GM12864 (cell line): ENCODE results near the gene RRP36.
A peak's percentile ranks its signal among the peaks of the same experiment; 100 is the strongest.

Experiments used
- DNase-seq: peaks from one replicate; pipeline ENCODE4 v3.0.0-alpha.2; 2011; ENCODE audit warnings: low read depth
- H3K4me3 ChIP-seq: 2 replicates; pipeline ENCODE4 v1.5.1; 2011; ENCODE audit warnings: mild to moderate bottlenecking, low read depth, low read length, control low read depth
- TF ChIP-seq, protein P1 (sequence below): IDR thresholded peaks from 2 replicates; pipeline ENCODE4 v1.5.1; 2011; ENCODE audit warnings: low read depth, mild to moderate bottlenecking, moderate library complexity, low read length, control low read depth, inconsistent platforms; ENCODE audit errors: missing control alignments

RRP36 gene

DNA sequence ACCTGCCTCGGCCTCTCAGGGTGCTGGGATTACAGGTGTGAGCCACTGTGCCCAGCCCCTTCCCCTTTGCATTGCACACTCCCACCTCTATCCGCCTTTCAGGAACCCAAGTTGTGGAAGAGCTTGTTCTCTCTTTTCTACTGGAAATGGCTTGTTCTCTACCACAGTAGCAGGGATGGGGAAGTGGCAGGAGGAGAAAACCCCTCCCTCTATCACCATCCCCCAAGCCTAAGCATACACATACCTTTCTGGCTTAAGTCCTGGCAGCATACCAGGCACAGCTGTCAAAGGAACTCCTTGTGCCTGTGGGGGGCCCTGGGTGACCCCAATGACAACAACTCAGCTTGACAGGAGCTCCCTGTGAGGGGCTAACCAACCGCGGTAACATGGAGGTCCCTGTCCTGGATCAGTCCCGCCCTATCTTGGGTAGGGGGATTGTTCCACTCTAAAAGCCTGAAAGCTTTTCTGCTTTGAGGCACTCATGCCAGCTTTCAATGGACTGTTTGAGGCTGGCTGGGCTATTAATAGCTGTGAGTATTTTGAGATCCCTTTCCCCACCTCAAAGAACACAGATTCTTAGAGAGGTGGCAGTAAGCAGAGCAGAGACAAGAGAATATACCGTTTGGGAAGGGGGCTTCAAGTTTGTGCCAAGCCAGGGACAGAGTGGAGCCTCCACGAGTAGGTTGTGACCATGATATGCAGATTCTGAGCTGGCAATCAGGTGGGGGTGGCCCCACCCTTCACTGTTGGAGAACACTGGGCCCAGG lies 5.1 kb upstream of the RRP36 start:
- DNase-seq = no peak
- TF ChIP-seq, protein P1, sequence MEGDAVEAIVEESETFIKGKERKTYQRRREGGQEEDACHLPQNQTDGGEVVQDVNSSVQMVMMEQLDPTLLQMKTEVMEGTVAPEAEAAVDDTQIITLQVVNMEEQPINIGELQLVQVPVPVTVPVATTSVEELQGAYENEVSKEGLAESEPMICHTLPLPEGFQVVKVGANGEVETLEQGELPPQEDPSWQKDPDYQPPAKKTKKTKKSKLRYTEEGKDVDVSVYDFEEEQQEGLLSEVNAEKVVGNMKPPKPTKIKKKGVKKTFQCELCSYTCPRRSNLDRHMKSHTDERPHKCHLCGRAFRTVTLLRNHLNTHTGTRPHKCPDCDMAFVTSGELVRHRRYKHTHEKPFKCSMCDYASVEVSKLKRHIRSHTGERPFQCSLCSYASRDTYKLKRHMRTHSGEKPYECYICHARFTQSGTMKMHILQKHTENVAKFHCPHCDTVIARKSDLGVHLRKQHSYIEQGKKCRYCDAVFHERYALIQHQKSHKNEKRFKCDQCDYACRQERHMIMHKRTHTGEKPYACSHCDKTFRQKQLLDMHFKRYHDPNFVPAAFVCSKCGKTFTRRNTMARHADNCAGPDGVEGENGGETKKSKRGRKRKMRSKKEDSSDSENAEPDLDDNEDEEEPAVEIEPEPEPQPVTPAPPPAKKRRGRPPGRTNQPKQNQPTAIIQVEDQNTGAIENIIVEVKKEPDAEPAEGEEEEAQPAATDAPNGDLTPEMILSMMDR = no peak
- H3K4me3 ChIP-seq = no peak overlapping the region

DNA sequence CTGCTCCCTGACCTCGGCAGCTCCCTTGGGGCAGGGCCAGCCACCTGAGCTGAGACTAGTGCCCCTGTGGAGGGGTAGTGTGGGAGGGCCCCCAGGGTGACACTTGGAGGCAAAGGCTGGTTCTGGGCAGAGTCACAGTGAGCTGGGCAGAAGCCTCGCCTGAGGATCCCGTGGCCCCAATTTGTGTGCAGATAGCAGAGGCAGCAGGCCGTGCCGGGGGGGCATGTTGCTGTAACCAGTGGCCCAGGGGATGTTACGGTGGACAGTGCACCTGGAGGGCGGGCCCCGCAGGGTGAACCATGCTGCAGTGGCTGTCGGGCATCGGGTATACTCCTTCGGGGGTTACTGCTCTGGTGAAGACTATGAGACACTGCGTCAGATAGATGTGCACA lies 4.5 kb upstream of the RRP36 start:
- no peak overlapping the region for H3K4me3 ChIP-seq
- no peak for DNase-seq
- TF ChIP-seq, protein P1 = no peak

DNA sequence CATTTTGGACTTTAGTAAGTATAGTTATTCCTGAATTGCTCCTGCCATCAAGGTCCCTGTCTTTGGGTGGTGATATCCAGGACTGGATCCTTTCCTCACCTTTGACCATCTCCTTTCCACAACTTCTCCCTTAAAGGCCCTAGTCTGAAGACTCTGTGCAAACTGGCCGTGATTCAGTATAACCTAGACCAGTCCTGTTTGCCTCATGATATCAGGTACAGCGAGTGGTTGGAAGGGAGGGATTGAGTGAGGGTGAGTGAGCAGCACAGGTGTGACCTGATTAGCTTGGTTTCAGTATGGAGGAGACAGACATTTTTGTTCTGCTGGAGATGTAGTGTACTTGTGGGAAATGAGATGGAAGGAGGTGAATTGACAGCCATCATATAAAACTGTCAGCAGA lies 2.3 kb upstream of the RRP36 start:
- TF ChIP-seq, protein P1 = no peak
- no peak overlapping the region for H3K4me3 ChIP-seq
- no peak for DNase-seq

DNA sequence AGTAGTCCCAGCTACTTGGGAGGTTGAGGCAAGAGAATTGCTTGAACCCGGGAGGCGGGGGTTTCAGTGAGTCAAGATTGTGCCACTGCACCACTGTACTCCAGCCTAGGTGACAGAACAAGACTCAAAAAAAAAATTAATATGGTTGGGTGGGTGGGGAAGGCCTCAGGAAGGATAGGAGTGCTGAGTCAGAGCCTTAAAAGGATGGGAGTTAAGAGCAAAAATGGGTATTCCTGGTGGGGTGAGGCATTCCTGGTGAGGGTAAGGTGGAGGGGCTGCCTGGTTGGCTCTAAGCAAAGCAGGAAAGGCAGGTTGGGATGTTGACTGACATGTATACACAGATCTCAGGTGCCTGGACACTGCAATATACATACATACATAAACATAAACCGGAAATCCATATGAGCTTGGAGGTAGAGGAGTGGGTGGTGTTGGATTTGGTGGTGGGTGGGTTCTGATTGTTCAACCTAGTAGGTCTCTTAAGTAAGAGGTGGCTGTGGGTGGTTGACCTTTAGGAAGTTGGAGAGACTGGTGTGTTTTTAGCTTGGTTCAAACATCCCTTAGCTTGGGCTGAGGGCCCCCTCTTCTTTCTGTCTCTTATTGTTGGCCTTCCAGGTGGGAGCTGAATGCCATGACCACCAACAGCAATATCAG lies 1.2 kb upstream of the RRP36 start:
- DNase-seq = no peak
- TF ChIP-seq, protein P1 = no peak
- H3K4me3 ChIP-seq = no peak overlapping the region

DNA sequence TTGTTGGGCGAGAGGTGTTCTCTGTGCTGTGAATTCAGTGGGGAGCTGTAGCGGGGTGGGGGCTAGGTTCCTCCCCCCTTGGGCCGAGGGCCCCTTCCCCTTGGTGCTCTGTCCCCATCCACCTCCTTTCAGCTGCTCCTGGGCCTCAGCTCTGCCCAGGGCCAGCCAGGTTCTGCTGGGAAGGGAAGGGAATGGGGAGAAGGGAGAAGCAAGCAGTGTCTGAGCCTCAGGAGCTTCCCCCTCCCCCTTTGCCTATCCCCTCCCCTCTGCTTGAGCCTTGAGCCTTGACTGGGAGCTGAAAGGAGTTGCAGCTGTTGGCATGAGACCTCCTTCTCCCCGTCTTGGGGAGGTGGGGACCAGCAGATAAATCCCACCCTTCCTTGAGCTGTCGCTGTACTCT lies 576 bp upstream of the RRP36 start:
- no peak for DNase-seq
- H3K4me3 ChIP-seq = peak overlapping the region; percentile 99; the same call in 1 of the 2 replicates
- TF ChIP-seq, protein P1 = no peak

DNA sequence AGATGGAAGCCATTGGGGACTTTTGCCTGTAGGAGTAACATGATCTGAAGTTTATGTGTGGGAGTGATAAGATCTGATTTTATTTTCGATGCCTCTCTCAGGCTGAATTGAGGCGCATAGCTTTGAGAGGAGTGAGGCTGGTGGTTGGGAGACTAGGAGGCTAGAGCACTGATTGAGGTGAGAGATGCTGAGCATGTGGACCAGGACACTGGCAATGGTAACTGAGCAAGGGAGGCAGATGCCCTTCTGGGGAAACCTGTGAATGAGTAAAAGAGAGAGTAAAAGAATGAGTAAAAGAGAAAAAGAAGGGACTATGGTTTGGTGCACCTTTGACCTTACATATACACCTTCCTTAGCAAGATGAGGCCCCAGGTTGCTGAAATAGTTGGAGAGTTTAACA lies 3.0 kb downstream of the RRP36 start:
- H3K4me3 ChIP-seq = no peak overlapping the region
- TF ChIP-seq, protein P1 = no peak
- no peak for DNase-seq

DNA sequence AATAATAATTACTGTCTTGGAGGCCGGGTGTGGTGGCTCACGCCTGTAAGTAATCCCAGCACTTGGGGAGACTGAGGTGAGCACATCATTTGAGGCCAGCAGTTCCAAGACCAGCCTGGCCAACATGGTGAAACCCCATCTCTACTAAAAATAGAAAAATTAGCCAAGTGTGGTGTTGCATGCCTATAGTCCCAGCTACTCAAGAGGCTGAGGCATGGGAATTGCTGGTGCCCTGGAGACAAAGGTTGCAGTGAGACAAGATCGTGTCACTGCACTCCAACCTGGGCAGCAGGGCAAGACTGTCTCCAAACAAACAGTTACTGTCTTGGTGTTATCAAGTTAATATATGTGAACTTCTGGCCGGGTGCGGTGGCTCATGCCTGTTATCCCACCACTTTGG lies 4.9 kb downstream of the RRP36 start:
- H3K4me3 ChIP-seq = no peak overlapping the region
- TF ChIP-seq, protein P1 = no peak
- DNase-seq = no peak
